ENCODE data around the gene PRADC1. TPM values are rescaled to one million over a fixed set of nuclear protein-coding genes. Genes with fewer than 3 reads are reported as not detected.

Gene PRADC1
- total RNA-seq = 6.9 TPM

GRCh38 chr2:73233154-73233931 is at the start of gene PRADC1:
Gene PRADC1, minus strand, starts transcription at chr2:73233239. Its CDS starts 79 bp downstream, at chr2:73233160.

GRCh38 chr2:73233932-73234832 is 1.1 kb upstream of the PRADC1 start, which contains the start of gene CCT7:
Gene CCT7, plus strand, starts transcription at chr2:73234308. Its CDS starts 71 bp downstream, at chr2:73234379.

GRCh38 chr2:73214120-73215035 is 18.7 kb downstream of the PRADC1 start, which contains the start of gene SMYD5:
Gene SMYD5, plus strand, starts transcription at chr2:73214245. Its CDS starts 22 bp downstream, at chr2:73214267.

GRCh38 chr2:73202156-73203054 is 30.6 kb downstream of the PRADC1 start, which contains the start of gene NOTO:
Gene NOTO, plus strand, starts transcription at chr2:73202574. Its CDS starts 93 bp downstream, at chr2:73202667.

Other genes with a start within 250 kb of the PRADC1 start
- gene SFXN5, start 161.5 kb downstream of the PRADC1 start, total RNA-seq = 31.6 TPM
- gene RAB11FIP5, start 120.3 kb downstream of the PRADC1 start, total RNA-seq = 9.1 TPM
- not detected for gene NOTO, start 30.7 kb downstream of the PRADC1 start, total RNA-seq
- gene SMYD5, start 19.0 kb downstream of the PRADC1 start, total RNA-seq = 32.9 TPM
- 155 TPM for gene CCT7, start 1.1 kb upstream of the PRADC1 start, total RNA-seq
- 28.8 TPM for gene FBXO41, start 51.2 kb upstream of the PRADC1 start, total RNA-seq
- gene EGR4, start 60.3 kb upstream of the PRADC1 start, total RNA-seq = not detected
- gene ALMS1, start 152.6 kb upstream of the PRADC1 start, total RNA-seq = 145 TPM

Measured in parietal lobe (tissue), 1 donor.